Measurements from ENCODE around the gene GRK5.

Gene GRK5

DNA sequence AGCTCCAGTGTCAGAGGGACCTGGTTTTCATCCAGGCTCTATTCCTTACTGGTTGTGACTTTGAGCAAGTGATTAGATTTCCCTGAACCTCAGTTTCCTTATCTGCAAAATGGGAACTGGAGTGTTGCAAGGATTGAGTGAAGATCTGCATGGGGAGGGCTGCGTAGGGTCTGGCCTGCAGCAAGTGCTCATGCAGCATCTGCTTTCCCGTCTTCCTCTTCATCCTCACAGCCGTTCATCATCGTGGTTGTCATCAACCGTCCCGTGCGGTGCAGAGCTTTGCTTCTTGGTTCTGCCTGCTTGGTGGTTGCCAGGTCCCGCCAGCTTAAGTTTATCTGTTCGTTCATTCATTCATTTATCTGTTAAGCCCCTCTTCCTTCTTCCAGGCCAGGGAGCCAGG is 135.0 kb downstream of the GRK5 start:
- no peak for DNase-seq (ENCODE audit: low spot score)

DNA sequence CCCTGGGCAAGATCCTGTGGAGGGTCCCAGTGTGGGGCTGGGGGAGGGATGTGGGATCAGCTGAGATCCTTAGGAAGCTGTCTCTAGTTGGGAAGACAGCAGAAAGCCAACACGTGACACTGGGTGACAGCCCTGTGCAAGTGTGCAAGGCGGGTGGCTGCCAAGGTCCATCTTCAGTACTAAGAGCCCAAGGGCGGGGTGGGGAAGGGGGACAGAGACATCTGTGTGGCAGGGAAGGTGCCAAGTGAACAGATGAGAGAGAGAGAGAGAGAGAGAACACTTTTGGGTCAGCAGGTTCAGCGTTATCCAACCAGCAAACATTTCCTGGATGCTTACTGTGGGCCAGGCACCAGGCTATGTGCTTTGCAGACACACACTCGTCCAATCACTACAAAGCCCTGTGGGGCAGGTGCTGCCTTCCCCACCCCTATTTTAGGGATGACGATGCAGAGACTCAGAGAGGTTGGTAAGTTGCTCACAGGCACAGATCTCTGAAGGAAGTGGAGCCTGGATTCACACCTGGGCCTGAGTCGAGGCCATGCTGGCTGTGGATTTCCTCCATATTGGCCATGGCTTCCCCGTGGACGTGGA is 135.7 kb downstream of the GRK5 start:
- DNase-seq (ENCODE audit: low spot score): no peak

DNA sequence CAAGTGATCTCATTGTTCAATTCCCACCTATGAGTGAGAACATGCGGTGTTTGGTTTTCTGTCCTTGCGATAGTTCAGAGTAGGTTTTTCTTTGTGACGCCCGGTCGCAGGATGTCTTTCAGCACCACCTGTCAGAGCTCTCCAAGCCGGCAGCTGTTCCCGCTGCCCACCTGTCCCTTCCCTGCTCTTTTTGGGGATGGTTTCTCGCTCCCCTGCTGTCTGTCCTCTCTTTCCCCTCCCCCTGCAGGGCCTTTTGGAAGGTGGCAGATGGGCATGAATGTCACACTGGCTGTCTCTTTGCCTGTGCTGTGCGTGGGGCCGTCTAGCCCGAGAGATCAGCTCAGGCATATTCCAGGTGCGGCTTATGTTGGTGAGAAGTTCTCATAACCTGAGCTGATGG is 137.0 kb downstream of the GRK5 start:
- no peak for DNase-seq (ENCODE audit: low spot score)

DNA sequence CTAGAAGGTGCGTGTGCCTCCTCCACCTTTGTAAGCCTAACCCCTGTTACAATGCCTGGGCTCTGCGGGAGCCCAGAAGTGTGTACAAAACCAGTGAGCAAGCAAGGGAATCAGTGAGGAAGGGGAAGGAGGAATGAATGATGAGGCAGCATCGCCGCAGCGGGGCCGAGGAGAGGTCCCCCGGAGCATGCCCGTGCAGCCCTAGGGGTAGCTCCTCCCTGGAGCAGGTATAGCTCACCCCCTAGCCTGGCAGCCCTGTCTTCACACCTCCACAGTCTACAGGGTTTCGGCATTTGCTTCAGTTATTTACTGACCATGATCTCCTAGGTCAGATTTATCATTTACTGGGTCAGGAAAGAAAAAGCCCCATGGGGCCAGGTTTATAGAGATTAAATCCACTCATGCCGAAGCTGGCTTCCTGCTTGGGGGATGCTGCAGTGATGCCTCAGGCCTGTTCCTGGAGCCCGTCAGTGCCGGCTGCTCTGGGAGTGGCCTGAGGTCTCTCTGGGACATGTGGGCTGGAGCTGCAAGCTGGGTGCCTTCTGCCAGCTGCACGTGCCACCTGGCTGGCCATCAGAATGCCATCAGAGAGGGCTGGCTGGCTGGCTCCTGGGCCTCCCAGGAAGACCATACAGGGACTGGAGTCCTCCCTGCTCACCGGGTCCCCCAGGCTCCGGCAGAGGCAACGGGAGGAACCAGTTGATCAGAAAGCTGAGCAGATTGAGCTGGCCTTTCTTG is 138.9 kb downstream of the GRK5 start:
- DNase-seq (ENCODE audit: low spot score): no peak

DNA sequence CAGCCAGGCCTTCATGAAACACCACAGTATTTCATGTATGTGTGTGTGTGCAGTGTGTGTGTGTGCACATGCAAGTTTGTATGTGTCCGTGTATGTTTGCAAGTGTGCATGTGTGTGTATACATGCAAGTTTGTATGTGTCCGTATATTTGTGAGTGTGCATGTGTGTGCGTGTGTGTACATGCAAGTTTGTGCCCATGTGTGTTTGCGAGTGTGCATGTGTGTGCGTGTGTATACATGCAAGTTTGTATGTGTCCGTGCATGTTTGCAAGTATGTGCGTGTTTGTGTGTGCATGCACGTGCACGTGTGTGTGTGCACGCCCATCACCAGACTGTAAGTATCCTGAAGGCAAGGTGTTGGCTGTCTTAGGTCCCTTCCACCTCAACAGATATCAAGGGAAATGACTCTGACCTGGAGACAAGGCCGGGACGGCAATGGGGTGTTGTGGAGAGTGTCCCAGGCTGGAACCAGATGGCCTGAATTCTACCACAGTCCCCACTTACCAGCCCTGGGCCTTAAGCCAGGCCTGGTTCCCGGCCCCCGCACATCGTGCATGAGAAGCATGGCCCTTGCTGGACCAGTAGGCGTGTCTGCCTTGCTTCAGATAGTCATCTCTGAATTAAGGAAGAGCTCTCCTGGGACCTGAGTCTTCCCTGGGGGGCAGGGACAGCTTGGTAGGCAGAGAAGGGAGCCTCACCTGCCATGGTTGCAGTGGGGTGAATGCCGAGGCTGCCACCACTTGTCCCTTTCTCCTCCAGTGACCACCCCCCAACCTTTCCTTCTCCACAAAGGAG is 140.0 kb downstream of the GRK5 start:
- DNase-seq (ENCODE audit: low spot score): no peak

DNA sequence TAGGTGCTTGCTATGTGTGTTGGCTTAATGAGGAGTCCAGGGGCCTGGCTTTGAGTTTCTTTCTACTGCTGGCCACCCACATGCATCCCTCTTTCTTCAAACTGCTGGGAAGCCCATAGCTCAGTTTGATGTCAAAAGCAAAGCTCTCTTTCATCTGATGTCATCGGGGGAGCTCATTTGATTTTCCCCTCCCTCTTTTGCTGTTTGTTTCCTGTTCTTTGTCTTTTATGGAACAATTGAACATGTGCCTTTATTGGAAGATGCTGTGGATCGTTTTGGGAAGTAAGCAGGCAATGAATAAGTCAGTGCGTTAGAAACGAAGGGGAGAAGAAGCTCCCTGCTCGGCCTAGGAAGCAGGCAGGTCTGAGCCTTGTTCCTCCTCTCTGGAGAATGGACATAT is 140.7 kb downstream of the GRK5 start:
- DNase-seq (ENCODE audit: low spot score): no peak

DNA sequence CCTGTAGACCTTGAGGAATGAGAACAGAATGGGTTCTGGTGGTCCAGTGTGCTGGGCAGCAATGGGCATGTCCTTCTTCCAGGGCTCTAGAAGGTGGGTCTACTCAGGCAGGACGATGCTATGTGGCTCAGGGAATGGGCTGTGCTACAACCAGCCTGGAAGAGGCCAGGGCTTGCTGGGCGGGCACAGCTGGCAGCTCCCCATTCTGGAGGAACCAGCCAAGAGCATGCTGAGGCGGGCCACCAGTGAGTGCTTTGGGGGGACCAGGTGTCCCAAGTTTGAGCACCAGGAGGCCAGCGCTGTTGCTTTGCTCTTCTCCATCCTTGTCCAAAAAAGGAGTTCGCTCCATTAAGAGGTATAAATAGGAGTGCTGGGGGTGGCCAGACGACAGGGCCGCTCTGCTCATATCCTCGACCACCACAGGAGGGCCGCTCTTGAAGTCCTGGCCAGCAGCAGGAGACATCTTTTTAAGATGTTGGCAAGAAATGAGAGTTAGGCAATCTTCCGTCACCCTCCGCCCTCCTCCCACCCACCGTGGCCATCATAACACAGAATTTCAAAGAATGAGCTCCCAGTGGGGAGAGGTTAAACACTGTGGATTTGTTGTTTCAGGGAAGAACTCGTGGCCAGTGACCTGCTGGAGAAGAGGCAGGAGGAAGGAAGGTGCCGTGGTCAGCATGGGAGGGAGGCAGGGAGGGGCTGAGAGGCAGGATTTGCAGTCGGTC is 141.3 kb downstream of the GRK5 start:
- DNase-seq (ENCODE audit: low spot score): no peak

DNA sequence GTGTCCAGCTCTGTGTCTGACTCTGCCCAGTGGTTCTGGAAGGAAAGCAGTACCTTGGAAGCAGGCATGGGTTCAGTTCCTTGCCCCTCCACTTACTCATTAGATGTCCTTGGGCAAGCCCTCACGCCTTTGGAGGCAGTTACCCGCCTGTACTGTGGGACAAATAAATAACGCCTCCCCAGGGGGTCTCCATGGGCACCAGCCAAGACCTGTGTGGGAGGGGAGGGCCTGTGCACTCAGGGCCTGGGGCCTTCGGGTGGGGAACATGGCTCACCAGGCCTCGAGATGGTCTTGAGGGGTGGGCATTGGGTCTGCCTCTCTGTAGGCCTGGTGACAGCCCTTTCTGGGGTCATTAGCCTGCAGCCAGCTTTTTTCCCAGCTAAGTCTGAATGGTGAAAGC is 142.0 kb downstream of the GRK5 start:
- DNase-seq (ENCODE audit: low spot score): no peak

DNA sequence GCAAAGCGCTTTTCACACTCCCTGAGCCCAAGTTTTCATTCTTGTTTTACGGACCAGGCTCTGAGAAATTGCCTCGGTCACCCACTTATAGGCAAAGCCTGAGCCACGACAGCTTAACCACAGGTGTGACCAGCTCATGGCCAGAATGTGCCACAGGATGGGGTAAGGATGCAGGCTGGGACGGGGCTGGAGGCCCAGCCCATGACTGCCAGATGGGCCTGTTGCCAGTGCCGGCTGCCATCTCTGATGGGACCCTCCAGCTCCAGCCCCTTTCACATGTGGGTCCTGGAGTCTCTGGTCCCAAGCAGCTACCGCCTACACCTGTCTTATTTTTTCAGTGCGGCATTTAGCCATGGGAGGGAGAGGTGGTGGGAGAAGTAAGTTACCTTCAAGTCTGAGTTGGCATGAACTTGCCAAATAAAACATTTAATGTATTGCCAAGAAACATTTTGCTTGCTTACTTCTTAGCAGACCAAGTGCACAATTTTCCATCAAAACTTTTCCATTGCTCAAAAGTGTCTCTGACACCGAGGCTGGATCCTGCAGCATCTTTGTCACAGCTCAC is 142.6 kb downstream of the GRK5 start:
- DNase-seq (ENCODE audit: low spot score): no peak

DNA sequence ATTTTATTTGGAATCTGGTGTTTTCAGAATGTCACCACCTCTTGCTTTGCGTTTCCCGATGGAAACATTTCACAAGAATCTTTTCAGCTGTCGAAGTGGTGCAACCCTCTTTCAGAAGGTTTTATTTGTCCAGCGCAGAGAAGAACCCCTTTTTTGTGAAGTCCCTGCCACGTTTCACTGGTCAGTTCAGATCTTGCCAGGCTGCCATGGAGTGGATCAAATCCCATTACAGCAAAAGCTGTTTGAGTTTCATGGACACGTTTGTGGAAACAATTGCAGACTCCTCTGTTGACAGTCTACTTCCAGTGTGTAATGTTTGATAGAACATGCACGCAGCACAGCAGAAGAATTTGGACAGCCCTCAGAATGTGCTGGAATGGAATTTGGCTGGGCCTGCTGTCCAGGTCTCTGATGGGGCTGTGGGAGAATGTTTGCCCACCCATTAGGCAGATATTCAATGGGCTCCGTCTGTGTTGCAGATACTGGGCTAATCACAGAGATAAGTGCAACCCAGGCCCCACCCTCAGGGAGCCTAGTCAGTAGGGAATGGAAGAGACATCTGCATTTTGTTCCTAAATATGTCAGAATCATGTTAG is 143.2 kb downstream of the GRK5 start:
- no peak for DNase-seq (ENCODE audit: low spot score)

DNA sequence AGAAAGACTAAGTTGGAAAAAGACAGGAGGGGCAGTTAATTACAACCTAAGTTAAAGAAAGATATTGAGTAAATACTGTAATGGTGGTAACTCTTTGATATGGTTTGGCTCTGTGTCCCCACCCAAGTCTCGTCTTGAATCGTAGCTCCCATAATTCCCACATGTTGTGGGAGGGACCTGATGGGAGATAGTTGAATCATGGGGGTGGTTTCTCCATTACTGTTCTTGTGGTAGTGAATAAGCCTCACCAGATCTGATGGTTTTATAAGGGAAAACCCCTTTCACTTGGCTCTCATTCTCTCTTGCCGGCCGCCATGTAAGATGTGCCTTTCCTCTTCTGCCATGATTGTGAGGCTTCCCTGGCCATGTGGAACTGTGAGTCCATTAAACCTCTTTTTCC is 143.8 kb downstream of the GRK5 start:
- no peak for DNase-seq (ENCODE audit: low spot score)

DNA sequence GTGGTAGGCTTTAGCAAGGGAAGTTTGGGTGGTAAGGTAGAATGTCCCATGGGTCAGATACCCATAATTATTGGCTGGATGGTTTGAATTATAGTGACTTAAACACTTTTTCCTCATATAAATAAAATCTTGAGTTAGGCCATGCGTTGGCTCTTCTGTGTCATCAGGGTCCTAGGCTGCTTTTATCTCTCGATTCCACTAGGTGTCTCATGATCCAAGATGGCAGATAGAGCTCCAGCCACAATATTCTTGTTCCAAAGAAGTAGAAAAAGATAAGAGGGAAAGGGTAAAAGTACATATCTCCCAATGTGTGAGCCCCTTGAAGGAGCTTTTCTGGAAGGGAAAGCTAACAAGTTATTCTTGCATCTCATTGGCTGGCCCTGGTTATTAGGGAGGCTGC is 144.7 kb downstream of the GRK5 start:
- no peak for DNase-seq (ENCODE audit: low spot score)

DNA sequence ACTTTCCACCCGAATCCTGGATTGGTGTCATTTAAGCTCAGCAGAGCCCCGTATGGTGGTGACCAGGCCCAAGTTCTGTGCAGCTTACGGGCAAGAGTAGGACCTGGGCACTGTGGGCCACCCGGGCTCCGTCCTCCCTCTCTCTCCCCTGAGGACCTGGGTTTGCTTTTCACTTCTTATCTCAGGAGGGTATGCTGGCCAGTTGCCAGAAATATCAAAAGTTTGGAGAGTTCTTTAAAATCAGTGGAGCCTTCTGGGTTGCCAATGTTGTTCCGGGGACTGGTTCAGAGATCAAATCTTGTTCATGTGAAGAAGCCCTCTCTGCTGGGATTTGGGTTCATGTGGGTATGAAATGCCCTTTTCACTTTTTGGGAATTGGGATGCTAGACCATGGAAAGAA is 145.4 kb downstream of the GRK5 start:
- no peak for DNase-seq (ENCODE audit: low spot score)

DNA sequence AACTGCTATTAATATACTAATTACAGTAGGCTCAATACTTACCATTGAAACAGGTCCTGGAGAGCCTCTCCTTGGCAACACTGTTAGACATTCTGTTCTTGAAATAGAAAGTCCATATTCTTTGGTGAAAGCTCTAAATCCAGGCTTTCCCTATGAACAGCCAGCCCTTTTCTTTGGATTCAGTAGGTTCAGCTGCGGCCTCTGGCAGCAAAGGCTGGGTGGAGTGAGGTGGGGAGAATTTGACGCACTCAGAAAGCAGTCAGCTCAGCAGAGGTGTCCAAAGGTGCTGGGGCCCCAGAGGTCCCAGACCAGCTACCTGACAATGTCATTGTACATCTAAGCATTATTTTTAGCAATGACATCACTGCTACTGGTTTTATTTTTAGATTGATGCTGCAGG is 146.1 kb downstream of the GRK5 start:
- no peak for DNase-seq (ENCODE audit: low spot score)

DNA sequence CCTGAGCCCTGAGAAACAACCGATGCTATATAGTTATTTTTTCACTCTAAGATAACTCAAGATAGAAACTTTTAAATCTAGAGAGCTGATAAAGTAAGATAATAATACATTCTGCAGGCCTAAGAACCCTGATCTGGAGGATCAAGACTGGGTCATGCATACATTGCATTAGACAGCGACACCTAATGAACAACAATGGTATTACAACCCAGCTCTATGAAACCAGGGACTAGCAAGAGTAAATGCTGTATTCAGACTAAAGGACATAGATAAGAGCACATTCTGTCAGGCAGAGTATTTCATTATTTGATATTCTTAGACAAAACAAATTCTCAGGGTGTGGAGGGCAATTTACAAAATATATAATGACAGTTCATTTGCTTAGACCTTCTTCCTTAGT is 148.6 kb downstream of the GRK5 start:
- no peak for DNase-seq (ENCODE audit: low spot score)

DNA sequence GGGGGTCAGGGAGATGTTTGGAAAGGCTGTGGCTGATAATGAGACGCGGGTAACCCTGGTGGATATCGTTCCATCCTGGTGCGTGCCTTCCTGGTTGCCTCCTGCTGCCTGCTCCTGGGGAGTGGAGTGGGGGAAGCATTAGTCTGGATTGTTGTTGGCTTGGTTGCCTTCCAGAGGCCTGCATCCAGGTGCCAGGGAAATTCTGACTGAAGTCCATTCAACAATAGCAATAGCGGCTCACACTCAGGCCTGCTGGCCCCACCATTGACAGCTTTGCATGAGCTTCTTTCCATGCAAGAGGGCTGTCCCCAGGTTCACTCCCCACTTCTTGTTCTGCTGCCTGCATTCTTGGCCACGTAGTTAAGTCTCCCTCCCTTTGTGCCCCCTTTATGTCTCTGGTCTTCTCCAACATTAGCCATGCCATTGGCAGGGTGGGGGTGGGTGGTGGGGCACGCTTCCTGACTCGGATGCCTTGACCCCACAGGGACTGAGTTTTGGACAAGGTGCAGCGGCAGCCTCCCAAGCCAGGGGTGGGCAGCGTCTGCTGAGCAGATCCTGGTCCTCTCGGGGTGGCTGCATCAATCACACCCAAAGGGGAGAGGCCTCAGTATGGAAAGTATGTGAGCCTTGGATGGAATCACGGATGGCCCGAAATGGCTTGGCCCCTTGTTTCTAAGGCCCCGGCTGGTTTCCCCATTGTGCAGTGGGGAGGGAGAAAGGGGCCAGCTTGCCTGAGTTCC is 150.2 kb downstream of the GRK5 start:
- DNase-seq (ENCODE audit: low spot score): no peak

DNA sequence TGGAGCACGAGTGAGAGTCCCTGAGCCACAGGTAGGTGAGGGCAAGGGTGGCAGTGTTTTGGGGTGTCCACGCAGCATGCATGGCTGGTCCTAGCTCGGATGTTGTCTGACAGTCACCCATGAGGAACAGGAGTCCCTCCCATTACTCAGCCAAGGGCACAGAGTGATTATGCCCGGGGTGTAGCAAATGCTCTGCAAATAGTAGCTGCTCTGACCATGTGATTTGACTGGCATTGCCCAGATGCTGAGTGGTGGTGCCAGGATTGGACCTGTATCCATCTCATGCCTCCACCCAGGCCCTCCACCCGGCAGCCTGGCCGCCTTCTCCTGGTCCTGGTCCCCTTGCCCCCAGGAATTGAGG is 150.8 kb downstream of the GRK5 start:
- no peak for DNase-seq (ENCODE audit: low spot score)

DNA sequence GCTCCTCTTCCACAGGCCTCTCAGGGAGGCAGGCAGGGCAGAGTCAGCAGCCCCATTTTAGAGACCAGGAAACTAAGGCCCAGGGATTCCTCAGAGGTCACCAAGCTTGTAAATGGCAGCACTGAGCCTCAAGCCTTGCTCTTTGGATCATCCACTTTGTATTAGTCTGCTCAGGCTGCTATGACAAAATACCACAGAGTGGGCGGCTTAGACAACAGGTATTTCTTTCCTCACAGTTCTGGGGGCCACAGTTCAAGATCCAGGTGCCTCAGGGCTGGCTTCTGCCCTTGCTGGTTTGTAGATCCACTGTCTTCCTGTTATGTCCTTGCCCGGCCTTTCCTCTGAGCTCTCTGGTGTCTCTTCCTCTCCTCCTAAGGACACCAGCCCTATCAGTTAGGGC is 151.2 kb downstream of the GRK5 start:
- no peak for DNase-seq (ENCODE audit: low spot score)

DNA sequence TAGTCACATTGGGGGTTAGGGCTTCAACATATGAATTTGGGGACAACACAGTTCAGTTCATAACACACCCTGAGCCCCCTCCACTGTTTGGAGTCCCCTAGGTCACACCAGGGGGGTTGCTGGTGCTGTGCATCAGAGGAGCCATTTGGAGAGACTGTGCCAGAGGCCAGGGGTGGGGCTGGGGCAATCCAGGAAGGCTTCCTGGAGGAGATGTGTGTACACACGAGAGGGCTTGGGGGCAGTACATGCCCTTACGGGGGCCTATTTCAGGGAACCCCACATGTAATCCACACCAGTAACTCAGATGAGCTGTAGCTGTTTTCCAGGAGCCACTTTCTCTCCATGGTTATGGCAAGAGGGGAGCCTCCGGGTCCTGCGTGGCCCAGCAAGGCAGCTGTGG is 151.7 kb downstream of the GRK5 start:
- no peak for DNase-seq (ENCODE audit: low spot score)

DNA sequence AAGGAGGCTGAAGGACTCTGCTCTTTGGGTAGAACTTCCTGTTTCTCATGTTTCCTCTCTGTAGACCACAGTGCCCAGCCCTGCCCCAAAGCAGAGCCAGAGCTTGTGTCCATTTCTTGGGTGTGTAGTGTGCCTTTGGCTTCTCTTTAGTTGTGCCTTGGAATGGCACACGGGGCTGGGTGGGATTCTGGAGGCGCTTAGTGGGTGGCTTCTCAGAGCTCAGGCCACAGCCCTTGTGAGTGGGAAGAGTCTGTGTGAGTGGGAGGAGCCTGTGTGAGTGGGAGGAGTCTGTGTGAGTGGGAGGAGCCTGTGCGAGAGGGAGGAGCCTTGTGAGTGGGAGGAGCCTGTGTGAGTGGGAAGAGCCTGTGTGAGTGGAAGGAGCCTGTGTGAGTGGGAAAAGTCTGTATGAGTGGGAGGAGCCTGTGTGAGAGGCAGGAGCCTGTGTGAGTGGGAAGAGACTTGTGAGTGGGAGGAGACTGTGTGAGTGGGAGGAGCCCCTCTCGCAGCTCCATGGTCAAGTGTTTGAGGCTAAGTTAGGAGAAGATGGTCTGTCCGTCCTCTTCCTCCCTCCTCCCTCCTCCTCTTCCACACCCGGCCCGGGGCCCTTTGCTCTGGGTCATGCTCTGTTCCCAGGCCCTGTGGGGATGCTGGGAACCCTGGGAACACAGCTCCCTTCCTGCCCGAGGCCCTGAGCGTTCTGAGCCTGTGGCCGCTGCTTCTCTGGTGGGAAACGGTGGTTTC is 153.0 kb downstream of the GRK5 start:
- no peak for DNase-seq (ENCODE audit: low spot score)

DNA sequence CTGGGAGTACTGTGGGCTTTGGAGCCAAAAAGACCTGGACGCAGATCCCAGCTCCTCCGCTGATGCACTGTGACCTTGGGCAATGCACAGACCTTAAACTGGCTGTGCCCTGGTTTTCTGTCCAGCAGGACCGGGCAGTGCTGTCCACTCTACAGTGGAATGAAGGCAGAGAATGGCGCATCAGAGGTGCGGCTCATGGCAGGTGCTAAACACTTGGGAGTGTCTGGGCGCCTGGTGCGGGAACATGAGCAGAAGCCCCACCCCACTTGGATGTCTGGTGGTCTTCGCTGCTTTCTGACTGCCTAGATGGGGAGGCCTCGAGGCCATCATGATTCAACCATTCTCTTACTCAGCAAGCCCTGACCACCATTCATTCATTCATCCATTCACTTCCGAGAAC is 153.7 kb downstream of the GRK5 start:
- DNase-seq (ENCODE audit: low spot score): no peak
